Keratinocyte (primary cell): Measurements from ENCODE around the gene ZNF12. TPM values are rescaled to one million over a fixed set of nuclear protein-coding genes. Genes with fewer than 3 reads are reported as not detected.

Experiments used
- DNase-seq: peaks from one replicate; pipeline ENCODE4 v3.0.0-alpha.2; 2011; ENCODE audit warnings: low read depth, missing footprints, low spot score
- FAIRE-seq: peaks from 2 replicates; lab custom pipeline; 2011; peaks lifted over from hg19 to GRCh38; lab: Jason Lieb, UNC
- H2AFZ ChIP-seq: 2 replicates; pipeline ENCODE4 v1.6.0; 2012; ENCODE audit warnings: low read length, control low read depth, inconsistent platforms; ENCODE audit not compliant: control insufficient read depth
- H3K27ac ChIP-seq: 2 replicates; pipeline ENCODE4 v1.5.1; 2011; ENCODE audit warnings: low read length; ENCODE audit not compliant: control insufficient read depth, insufficient read depth
- H3K27me3 ChIP-seq: 3 replicates; pipeline ENCODE4 v1.6.0; 2011; ENCODE audit warnings: low read length; ENCODE audit not compliant: control insufficient read depth, insufficient read depth; ENCODE audit errors: extremely low read depth
- H3K36me3 ChIP-seq, 2 experiments: 2 replicates in 1 of 2; 3 replicates in 1 of 2; pipeline ENCODE4 v1.5.1; 2011; ENCODE audit warnings: low read length in 2 of 2, mild to moderate bottlenecking in 1 of 2; ENCODE audit not compliant: control insufficient read depth in 2 of 2, insufficient read depth in 2 of 2; ENCODE audit errors: extremely low read depth in 1 of 2
- H3K4me1 ChIP-seq: 3 replicates; pipeline ENCODE4 v1.5.1; 2011; ENCODE audit warnings: low read length; ENCODE audit not compliant: control insufficient read depth, insufficient read depth; ENCODE audit errors: extremely low read depth
- H3K4me2 ChIP-seq: 3 replicates; pipeline ENCODE4 v1.6.0; 2011; ENCODE audit warnings: low read depth, low read length; ENCODE audit not compliant: control insufficient read depth, insufficient read depth; ENCODE audit errors: extremely low read depth
- H3K4me3 ChIP-seq, 3 experiments: fragments of 200-600 bp in 1 of 3; sonication (generic) in 1 of 3; 2 replicates in 2 of 3; 3 replicates in 1 of 3; pipeline ENCODE4 v1.5.1; 2011 to 2016; ENCODE audit warnings: low read length in 3 of 3, mild to moderate bottlenecking in 3 of 3, control low read depth in 2 of 3, inconsistent platforms in 1 of 3, low read depth in 1 of 3, mixed read lengths in 1 of 3, mixed run types in 1 of 3, moderate library complexity in 1 of 3; ENCODE audit not compliant: control insufficient read depth in 2 of 3, insufficient read depth in 2 of 3; ENCODE audit errors: extremely low read depth in 1 of 3
- H3K79me2 ChIP-seq: 2 replicates; pipeline ENCODE4 v1.6.0; 2012; ENCODE audit warnings: low read length; ENCODE audit not compliant: control insufficient read depth, insufficient read depth
- H3K9ac ChIP-seq: 3 replicates; pipeline ENCODE4 v1.6.0; 2011; ENCODE audit warnings: low read length; ENCODE audit not compliant: control insufficient read depth, insufficient read depth; ENCODE audit errors: extremely low read depth
- H3K9me1 ChIP-seq: 3 replicates; pipeline ENCODE4 v1.6.0; 2011; ENCODE audit warnings: low read length; ENCODE audit not compliant: control insufficient read depth, insufficient read depth; ENCODE audit errors: extremely low read depth
- H3K9me3 ChIP-seq: 2 replicates; pipeline ENCODE4 v1.5.1; 2012; ENCODE audit warnings: low read depth, low read length; ENCODE audit not compliant: control insufficient read depth
- H4K20me1 ChIP-seq: 3 replicates; pipeline ENCODE4 v1.6.0; 2011; ENCODE audit warnings: low read length; ENCODE audit not compliant: control insufficient read depth, insufficient read depth; ENCODE audit errors: extremely low read depth
- CTCF ChIP-seq, 3 experiments: IDR thresholded peaks in 1 of 3; conservative IDR thresholded peaks in 1 of 3; optimal IDR thresholded peaks in 1 of 3; 2 replicates in 2 of 3; 3 replicates in 1 of 3; pipeline versions ENCODE3 to v1.5.1; 2011; ENCODE audit warnings: low read length in 3 of 3, mild to moderate bottlenecking in 3 of 3, moderate library complexity in 2 of 3, control low read depth in 1 of 3, inconsistent platforms in 1 of 3; ENCODE audit not compliant: insufficient read depth in 2 of 3; ENCODE audit errors: extremely low read depth in 1 of 3
- EZH2 ChIP-seq: IDR thresholded peaks from one replicate; pipeline ENCODE4 v1.6.1; 2012; ENCODE audit warnings: inconsistent platforms, mild to moderate bottlenecking, low read length, moderate library complexity
- dilution Hi-C: fragments of 300-500 bp; cut with MboI; formaldehyde crosslinking; loops from one replicate; pipeline ENCODE4 v1.7.0; 2020; ENCODE audit warnings: low sequenced_read_pairs; ENCODE audit not compliant: extremely low pct_ligation_motif_present
- polyA plus RNA-seq, 5 experiments: library from polyadenylated mRNA; depleted of rRNA in 3 of 5; stranded (reverse) in 3 of 5; stranded (forward) in 1 of 5; unstranded in 1 of 5; fragments of >200 nt; gene quantifications; 1 replicate in 1 of 5; 2 replicates in 3 of 5; 3 replicates in 1 of 5; pipeline versions ENCODE4 v1.2.1 to v1.2.3, GENCODE V29; 2011 to 2012; ENCODE audit warnings: missing spikeins in 2 of 5, low read depth in 1 of 5, low replicate concordance in 1 of 5

Gene ZNF12
- polyA plus RNA-seq, 1 donor (not counting 4 experiments of a cell fraction or from before 2014, with no cell fraction given) = 12.5 TPM

GRCh38 chr7:6648815-6649104 is 58.0 kb downstream of the ZNF12 start:
- Histone ChIP-seq H4K20me1 (no peaks in the 10 kb centered on the region), H3K9me1 (no peaks in the 10 kb centered on the region), H3K36me3 (peaks cover 17 to 21% of the 10 kb centered on the region in 2 experiments), H3K79me2 (no peaks in the 10 kb centered on the region), H3K4me2 (no peak overlapping the region), H3K27me3 (no peaks in the 10 kb centered on the region), H3K27ac (no peak overlapping the region), H3K4me3 (no peak overlapping the region), H3K9me3 (no peaks in the 10 kb centered on the region), H2AFZ (no peak overlapping the region), H3K9ac (no peak overlapping the region), H3K4me1 (no peaks in the 10 kb centered on the region)
- FAIRE-seq (no peak), DNase-seq (no peak)
- TF ChIP-seq EZH2 (no peak), CTCF (optimal IDR thresholded peaks at IDR 0.05 in 1 of 3, IDR thresholded peaks at IDR 0.05 in 1 of 3, conservative IDR thresholded peaks at IDR 0.05 in 1 of 3; ENCODE audit: extremely low read depth in 1 of 3, insufficient read depth in 2 of 3, low read length in 3 of 3) (no peak)
- dilution Hi-C loops = no loop called here

GRCh38 chr7:6648066-6648814 is 58.5 kb downstream of the ZNF12 start:
- peaks cover 19 to 25% of the 10 kb centered on the region in 2 experiments for H3K36me3 ChIP-seq

More at GRCh38 chr7:6648066-6648814, 58.5 kb downstream of the ZNF12 start:
- Histone ChIP-seq H3K4me2 (no peak overlapping the region), H3K27ac (no peak overlapping the region), H3K4me3 (no peak overlapping the region), H4K20me1 (no peaks in the 10 kb centered on the region), H3K9me1 (no peaks in the 10 kb centered on the region), H3K9ac (no peak overlapping the region), H3K4me1 (no peaks in the 10 kb centered on the region), H3K9me3 (no peaks in the 10 kb centered on the region), H3K27me3 (no peaks in the 10 kb centered on the region), H3K79me2 (no peaks in the 10 kb centered on the region), H2AFZ (no peak overlapping the region)
- dilution Hi-C loops = no loop called here
- no peak for DNase-seq
- TF ChIP-seq CTCF (optimal IDR thresholded peaks at IDR 0.05 in 1 of 3, IDR thresholded peaks at IDR 0.05 in 1 of 3, conservative IDR thresholded peaks at IDR 0.05 in 1 of 3; ENCODE audit: extremely low read depth in 1 of 3, insufficient read depth in 2 of 3, low read length in 3 of 3) = no peak
- no peak for TF ChIP-seq EZH2
- no peak for FAIRE-seq
